B cell (primary cell): ENCODE measurements around the gene CERS6. TPM values are rescaled to one million over a fixed set of nuclear protein-coding genes. Genes with fewer than 3 reads are reported as not detected.
"Not testable (repeated sequence)": the region's sequence is repeated elsewhere in the genome, so short reads cannot be mapped to it uniquely, and the experiment has no call there.

Experiments used
- ATAC-seq: fragments of 200-7000 bp; cut with Tn5 transposase; one replicate; pipeline ENCODE4 v1.10.0; 2021; ENCODE audit warnings: low read depth, mild to moderate bottlenecking, moderate number of reproducible peaks, moderate library complexity
- CTCF ChIA-PET: fragments of 350-600 bp; sonication (Branson Sonifier 250); formaldehyde crosslinking; loops from one replicate; lab custom pipeline; 2021; ENCODE audit warnings: antibody characterized with exemption, inconsistent platforms; lab: Charles Lee
- POLR2A ChIA-PET: fragments of 350-600 bp; sonication (Branson Sonifier 250); formaldehyde crosslinking; loops from one replicate; lab custom pipeline; 2021; ENCODE audit warnings: antibody characterized with exemption; lab: Charles Lee
- DNase-seq: peaks from one replicate; pipeline ENCODE4 v3.0.0; 2013
- H2AFZ ChIP-seq: 2 replicates; pipeline ENCODE4 v1.6.1; 2012; ENCODE audit warnings: mild to moderate bottlenecking, low read depth, low read length; ENCODE audit not compliant: insufficient read depth, poor library complexity, severe bottlenecking
- H3K27ac ChIP-seq, 2 donors: 1 replicate in 1 of 2; 2 replicates in 1 of 2; pipeline ENCODE4 v1.5.1; 2012 to 2013; ENCODE audit warnings: low read length in 2 of 2, mild to moderate bottlenecking in 2 of 2, moderate library complexity in 1 of 2
- H3K27me3 ChIP-seq, 4 experiments: fragments of 200-600 bp in 1 of 4; sonication (generic) in 1 of 4; replicated peaks in 1 of 4; 1 replicate in 2 of 4; 2 replicates in 2 of 4; pipeline versions ENCODE4 v1.6.1 to v1.7.0; 2013 to 2016; ENCODE audit warnings: low read length in 3 of 4, mild to moderate bottlenecking in 2 of 4, mixed read lengths in 1 of 4, moderate library complexity in 1 of 4; ENCODE audit not compliant: insufficient read depth in 4 of 4, control insufficient read depth in 3 of 4; ENCODE audit errors: control extremely low read depth in 1 of 4
- H3K36me3 ChIP-seq, 2 experiments: replicated peaks in 1 of 2; 1 replicate in 1 of 2; 2 replicates in 1 of 2; pipeline versions ENCODE4 v1.6.1 to v1.7.1; 2013; ENCODE audit warnings: low read length in 1 of 2; ENCODE audit not compliant: insufficient read depth in 2 of 2, control insufficient read depth in 1 of 2; ENCODE audit errors: control extremely low read depth in 1 of 2, extremely low read depth in 1 of 2
- H3K4me1 ChIP-seq, 2 donors: fragments of 200-600 bp in 1 of 2; sonication (generic) in 1 of 2; 1 replicate in 1 of 2; 2 replicates in 1 of 2; pipeline versions ENCODE4 v1.5.1 to v1.6.1; 2013 to 2017; ENCODE audit warnings: low read length in 2 of 2; ENCODE audit not compliant: control insufficient read depth in 2 of 2, insufficient read depth in 2 of 2
- H3K4me2 ChIP-seq: replicated peaks from 2 replicates; pipeline ENCODE3; 2012; ENCODE audit warnings: mild to moderate bottlenecking, low read depth, low read length; ENCODE audit not compliant: poor library complexity, severe bottlenecking
- H3K4me3 ChIP-seq, 5 experiments: fragments of 200-600 bp in 1 of 5; sonication (generic) in 1 of 5; 1 replicate in 3 of 5; 2 replicates in 2 of 5; pipeline versions ENCODE4 v1.5.1 to v1.7.0; 2011 to 2016; ENCODE audit warnings: low read length in 4 of 5, mild to moderate bottlenecking in 4 of 5, low read depth in 2 of 5, control low read depth in 1 of 5, moderate library complexity in 1 of 5; ENCODE audit not compliant: insufficient read depth in 1 of 5; ENCODE audit errors: control extremely low read depth in 1 of 5, extremely low read depth in 1 of 5
- H3K79me2 ChIP-seq: fragments of 200-600 bp; sonication (generic); one replicate; pipeline ENCODE4 v1.6.0; 2016; ENCODE audit warnings: low read length; ENCODE audit not compliant: control insufficient read depth, insufficient read depth
- H3K9ac ChIP-seq: fragments of 200-600 bp; sonication (generic); 2 replicates; pipeline ENCODE4 v1.6.1; 2017; ENCODE audit warnings: mild to moderate bottlenecking, low read length, moderate library complexity
- H3K9me3 ChIP-seq, 3 donors: one replicate each; pipeline versions ENCODE4 v1.6.1 to v1.7.1; 2013; ENCODE audit warnings: low read length in 2 of 3; ENCODE audit not compliant: control insufficient read depth in 2 of 3, insufficient read depth in 1 of 3; ENCODE audit errors: control extremely low read depth in 1 of 3
- H4K20me1 ChIP-seq: 2 replicates; pipeline ENCODE4 v1.6.0; 2012; ENCODE audit warnings: mild to moderate bottlenecking, low read length; ENCODE audit not compliant: insufficient read depth, control insufficient read depth, poor library complexity, severe bottlenecking
- H3K27ac Mint-ChIP-seq: one replicate; pipeline ENCODE4 v1.8.0; 2021; ENCODE audit warnings: mixed read lengths
- H3K27me3 Mint-ChIP-seq: one replicate; pipeline ENCODE4 v1.8.0; 2021; ENCODE audit warnings: mixed read lengths
- H3K4me1 Mint-ChIP-seq: one replicate; pipeline ENCODE4 v1.8.0; 2021; ENCODE audit warnings: mixed read lengths
- H3K4me3 Mint-ChIP-seq: one replicate; pipeline ENCODE4 v1.8.0; 2021; ENCODE audit warnings: mixed read lengths
- H3K9me3 Mint-ChIP-seq: one replicate; pipeline ENCODE4 v1.8.0; 2022; ENCODE audit warnings: mixed read lengths; ENCODE audit not compliant: insufficient read depth
- EZH2 ChIP-seq: IDR thresholded peaks from 2 replicates; pipeline ENCODE4 v1.6.1; 2012; ENCODE audit warnings: borderline replicate concordance, low read depth, mild to moderate bottlenecking, moderate library complexity, low read length; ENCODE audit not compliant: insufficient read depth, poor library complexity, severe bottlenecking
- WGBS: methylation state at CpG from one replicate; pipeline ENCODE4 v1.1.5; 2013; ENCODE audit warnings: missing lambda C conversion rate; ENCODE audit not compliant: insufficient coverage; 5-methylcytosine and 5-hydroxymethylcytosine counted together
- intact Hi-C: fragments of 100-400 bp; cut with micrococcal nuclease; formaldehyde crosslinking; loops from one replicate; pipeline ENCODE4 v1.10.0; 2022
- polyA plus RNA-seq: library from polyadenylated mRNA; depleted of rRNA; stranded (reverse); fragments of >200 nt; gene quantifications from 2 replicates; pipeline ENCODE4 v1.2.3, GENCODE V29; 2012
- total RNA-seq, 2 donors: library from RNA; stranded (reverse); fragments of 120-200 nt in 1 of 2; gene quantifications; 1 replicate in 1 of 2; 2 replicates in 1 of 2; pipeline versions ENCODE4 v1.2.3 to v1.2.4, GENCODE V29; 2013 to 2022
- TF ChIP-seq, protein P1 (sequence below): fragments of 200-600 bp; IDR thresholded peaks from one replicate; pipeline ENCODE4 v1.8.0; 2022; ENCODE audit warnings: antibody characterized with exemption, mild to moderate bottlenecking

The CERS6 gene
- total and polyA plus RNA-seq, 2 donors (not counting 1 experiment from before 2014, with no cell fraction given), result 2.2 to 5.5 TPM

DNA sequence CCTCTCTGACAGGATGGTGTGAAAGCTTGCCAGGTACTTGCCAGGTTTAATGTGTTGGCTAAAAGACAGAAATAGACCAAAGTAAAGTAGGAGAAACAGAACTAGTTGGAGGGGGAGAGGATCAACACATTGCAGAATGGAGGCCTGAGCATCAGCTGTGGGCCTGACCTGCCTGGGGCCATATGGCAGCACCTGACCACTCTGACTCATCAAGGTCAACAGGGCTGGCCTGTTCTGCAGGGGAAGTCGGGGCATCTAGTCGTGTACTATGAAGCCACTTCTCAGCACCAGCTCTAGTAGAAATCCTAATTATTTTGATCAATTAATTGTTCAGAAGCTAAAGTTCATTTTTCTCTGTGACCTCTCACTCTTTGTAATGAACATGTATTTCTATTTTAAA is 310.5 kb downstream of the CERS6 start:
- H3K9ac ChIP-seq, result no peak overlapping the region
- H3K27ac ChIP-seq, result no peak overlapping the region
- no peaks in the 10 kb centered on the region for H3K27me3 ChIP-seq
- no peak overlapping the region for H3K27ac Mint-ChIP-seq
- CTCF ChIA-PET, result no interaction called here
- H2AFZ ChIP-seq, result no peak overlapping the region
- no peaks in the 10 kb centered on the region for H3K79me2 ChIP-seq
- ATAC-seq (no peak), DNase-seq (no peak)
- no peaks in the 10 kb centered on the region for H4K20me1 ChIP-seq
- no peaks in the 10 kb centered on the region for H3K27me3 Mint-ChIP-seq
- H3K4me2 ChIP-seq, result no peak overlapping the region
- H3K4me3 ChIP-seq, result no peak overlapping the region
- intact Hi-C loops, result no loop called here
- H3K9me3 Mint-ChIP-seq, result no peaks in the 10 kb centered on the region
- no peaks in the 10 kb centered on the region for H3K4me1 ChIP-seq
- H3K9me3 ChIP-seq, result no peaks in the 10 kb centered on the region
- no peak for TF ChIP-seq EZH2
- TF ChIP-seq, protein P1, sequence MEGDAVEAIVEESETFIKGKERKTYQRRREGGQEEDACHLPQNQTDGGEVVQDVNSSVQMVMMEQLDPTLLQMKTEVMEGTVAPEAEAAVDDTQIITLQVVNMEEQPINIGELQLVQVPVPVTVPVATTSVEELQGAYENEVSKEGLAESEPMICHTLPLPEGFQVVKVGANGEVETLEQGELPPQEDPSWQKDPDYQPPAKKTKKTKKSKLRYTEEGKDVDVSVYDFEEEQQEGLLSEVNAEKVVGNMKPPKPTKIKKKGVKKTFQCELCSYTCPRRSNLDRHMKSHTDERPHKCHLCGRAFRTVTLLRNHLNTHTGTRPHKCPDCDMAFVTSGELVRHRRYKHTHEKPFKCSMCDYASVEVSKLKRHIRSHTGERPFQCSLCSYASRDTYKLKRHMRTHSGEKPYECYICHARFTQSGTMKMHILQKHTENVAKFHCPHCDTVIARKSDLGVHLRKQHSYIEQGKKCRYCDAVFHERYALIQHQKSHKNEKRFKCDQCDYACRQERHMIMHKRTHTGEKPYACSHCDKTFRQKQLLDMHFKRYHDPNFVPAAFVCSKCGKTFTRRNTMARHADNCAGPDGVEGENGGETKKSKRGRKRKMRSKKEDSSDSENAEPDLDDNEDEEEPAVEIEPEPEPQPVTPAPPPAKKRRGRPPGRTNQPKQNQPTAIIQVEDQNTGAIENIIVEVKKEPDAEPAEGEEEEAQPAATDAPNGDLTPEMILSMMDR, result no peak
- no peak overlapping the region for H3K4me3 Mint-ChIP-seq
- peaks cover 0 to 3% of the 10 kb centered on the region in 2 experiments for H3K36me3 ChIP-seq
- POLR2A ChIA-PET, result no interaction called here
- no CpG with 5 or more reads among the region's 2 CpGs for WGBS
- no peaks in the 10 kb centered on the region for H3K4me1 Mint-ChIP-seq

DNA sequence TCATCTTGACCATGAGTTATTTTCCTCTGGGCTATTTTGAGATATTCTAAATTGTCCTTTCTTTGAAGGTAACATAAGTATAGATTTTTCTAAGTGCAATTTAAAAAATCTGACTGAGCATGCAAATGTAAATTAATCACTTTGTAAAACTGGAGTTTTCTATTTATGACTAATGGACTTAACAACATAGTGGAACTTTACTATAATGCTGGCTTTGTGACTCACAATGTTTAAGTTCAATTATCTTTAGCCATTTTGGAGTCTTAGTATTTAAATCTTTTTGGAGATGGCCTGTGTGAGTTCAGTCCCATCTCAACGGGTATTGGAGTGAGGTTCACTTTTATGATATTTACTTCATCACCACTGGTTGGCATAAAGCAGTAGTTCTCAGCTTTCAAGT is 311.2 kb downstream of the CERS6 start:
- H3K4me1 Mint-ChIP-seq, result no peaks in the 10 kb centered on the region
- no peak overlapping the region for H3K27ac Mint-ChIP-seq
- DNase-seq, result no peak
- no peak overlapping the region for H3K27ac ChIP-seq
- no peaks in the 10 kb centered on the region for H3K27me3 Mint-ChIP-seq
- intact Hi-C loops, result no loop called here
- H4K20me1 ChIP-seq, result no peaks in the 10 kb centered on the region
- ChIA-PET POLR2A (no interaction called here), CTCF (no interaction called here)
- no peak overlapping the region for H2AFZ ChIP-seq
- no peaks in the 10 kb centered on the region for H3K9me3 ChIP-seq
- H3K4me3 Mint-ChIP-seq, result no peak overlapping the region
- H3K79me2 ChIP-seq, result no peaks in the 10 kb centered on the region
- no peaks in the 10 kb centered on the region for H3K27me3 ChIP-seq
- no peak for ATAC-seq
- H3K4me1 ChIP-seq, result no peaks in the 10 kb centered on the region
- WGBS, result no CpG with 5 or more reads among the region's 1 CpG
- no peaks in the 10 kb centered on the region for H3K9me3 Mint-ChIP-seq
- no peak overlapping the region for H3K4me3 ChIP-seq
- no peak for TF ChIP-seq EZH2
- TF ChIP-seq, protein P1, result no peak
- no peak overlapping the region for H3K4me2 ChIP-seq
- H3K9ac ChIP-seq, result no peak overlapping the region
- peaks cover 0 to 3% of the 10 kb centered on the region in 2 experiments for H3K36me3 ChIP-seq

DNA sequence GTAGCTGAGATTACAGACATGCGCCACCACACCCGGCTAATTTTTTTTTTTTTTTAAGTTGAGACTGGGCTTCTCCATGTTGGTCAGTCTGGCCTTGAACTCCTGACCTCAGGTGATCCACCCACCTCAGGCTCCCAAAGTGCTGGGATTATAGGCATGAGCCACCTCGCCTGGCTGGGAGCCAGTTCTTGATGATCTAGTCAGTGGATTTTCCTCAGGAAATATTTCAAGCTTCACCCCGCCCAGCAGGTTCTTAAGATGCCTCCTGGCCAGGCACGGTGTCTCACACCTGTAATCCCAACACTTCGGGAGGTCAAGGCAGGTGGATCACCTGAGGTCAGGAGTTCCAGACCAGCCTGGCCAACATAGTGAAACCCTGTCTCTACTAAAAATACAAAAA is 312.3 kb downstream of the CERS6 start:
- H3K4me1 Mint-ChIP-seq, intact Hi-C loops, H3K79me2 ChIP-seq, H3K27ac ChIP-seq, ATAC-seq, H2AFZ ChIP-seq, H3K4me3 ChIP-seq, DNase-seq, H3K4me1 ChIP-seq, H3K27me3 Mint-ChIP-seq, H3K4me3 Mint-ChIP-seq, H3K9me3 Mint-ChIP-seq, H3K9ac ChIP-seq, H4K20me1 ChIP-seq, H3K4me2 ChIP-seq, H3K36me3 ChIP-seq, H3K27me3 ChIP-seq, H3K9me3 ChIP-seq, H3K27ac Mint-ChIP-seq: not testable (repeated sequence)
- CTCF ChIA-PET, result interaction anchor here (0.6 kb wide), 2 partner anchors 41 to 47 kb away, joined by 3 read pairs; no protein-coding TSS in a partner anchor
- 97% methylated on average over 6 of the region's 6 CpGs for WGBS
- POLR2A ChIA-PET, result interaction anchor here (0.7 kb wide), 1 partner anchor 47 kb away, joined by 4 read pairs; no protein-coding TSS in a partner anchor
